NCI-H345 treated with DMSO at 0.1 percent for 48 hours (cell line): Measurements from ENCODE around the gene ZNF841.
"Not testable (repeated sequence)": the region's sequence is repeated elsewhere in the genome, so short reads cannot be mapped to it uniquely, and the experiment has no call there.

ENCODE experiments used
- DNase-seq: peaks from one replicate; lab custom pipeline; 2025; ENCODE audit not compliant: unreplicated experiment; lab: John Stamatoyannopoulos, UW

The ZNF841 gene

DNA sequence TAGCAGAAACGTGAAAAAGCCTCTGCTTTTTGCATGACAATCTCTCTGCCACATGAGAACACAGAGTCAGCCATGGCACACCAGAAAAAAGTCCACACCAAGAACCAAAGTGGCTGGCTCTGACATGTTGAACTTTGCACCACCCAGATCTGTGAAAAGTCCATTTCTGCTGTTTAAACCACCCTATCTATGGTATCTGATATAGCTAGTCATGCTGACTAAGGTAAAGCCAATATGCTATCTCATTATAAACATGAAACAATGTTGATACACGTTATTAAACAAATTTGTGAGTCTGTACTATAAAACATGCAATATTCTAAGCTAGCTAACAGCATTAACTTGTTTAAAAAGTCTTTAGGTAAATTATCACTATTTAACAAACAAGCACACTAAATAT is 25.9 kb downstream of the ZNF841 start:
- no peak for DNase-seq

DNA sequence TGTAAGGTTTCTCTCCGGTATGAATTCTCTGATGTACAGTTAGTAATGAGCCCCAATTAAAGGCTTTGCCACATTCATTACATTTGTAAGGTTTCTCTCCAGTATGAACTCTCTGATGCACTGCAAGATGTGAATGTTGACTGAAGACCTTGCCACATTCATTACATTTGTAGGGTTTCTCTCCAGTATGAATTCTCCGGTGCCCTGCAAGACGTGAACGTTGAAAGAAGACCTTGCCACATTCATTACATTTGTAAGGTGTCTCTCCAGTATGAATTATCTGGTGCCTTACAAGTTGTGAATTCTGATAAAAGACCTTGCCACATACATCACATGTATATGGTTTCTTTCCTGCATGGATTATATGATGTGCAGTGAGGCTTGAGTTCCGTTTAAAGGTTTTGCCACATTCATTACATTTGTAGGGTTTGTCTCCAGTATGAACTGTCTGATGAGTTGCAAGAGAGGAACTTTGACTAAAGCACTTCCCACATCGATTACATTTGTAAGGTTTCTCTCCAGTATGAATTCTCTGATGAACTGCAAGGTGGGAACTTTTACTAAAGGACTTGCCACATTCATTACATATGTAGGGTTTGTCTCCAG is 29.2 kb downstream of the ZNF841 start:
- no peak for DNase-seq

DNA sequence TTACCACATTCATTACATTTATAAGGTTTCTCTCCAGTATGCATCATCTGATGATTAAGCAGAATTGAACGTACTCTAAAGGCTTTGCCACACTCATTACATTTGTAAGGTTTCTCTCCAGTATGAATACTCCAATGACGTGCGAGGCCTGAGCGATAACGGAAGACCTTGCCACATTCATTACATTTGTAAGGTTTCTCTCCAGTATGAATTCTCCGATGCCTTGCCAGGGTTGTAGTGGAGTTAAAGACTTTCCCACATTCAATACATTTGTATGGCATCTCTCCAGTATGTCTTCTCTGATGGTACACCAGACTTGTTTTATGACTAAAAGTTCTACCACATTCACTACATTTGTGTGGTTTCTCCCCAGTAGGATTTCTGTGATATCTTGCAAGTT is 30.2 kb downstream of the ZNF841 start:
- DNase-seq: no peak

DNA sequence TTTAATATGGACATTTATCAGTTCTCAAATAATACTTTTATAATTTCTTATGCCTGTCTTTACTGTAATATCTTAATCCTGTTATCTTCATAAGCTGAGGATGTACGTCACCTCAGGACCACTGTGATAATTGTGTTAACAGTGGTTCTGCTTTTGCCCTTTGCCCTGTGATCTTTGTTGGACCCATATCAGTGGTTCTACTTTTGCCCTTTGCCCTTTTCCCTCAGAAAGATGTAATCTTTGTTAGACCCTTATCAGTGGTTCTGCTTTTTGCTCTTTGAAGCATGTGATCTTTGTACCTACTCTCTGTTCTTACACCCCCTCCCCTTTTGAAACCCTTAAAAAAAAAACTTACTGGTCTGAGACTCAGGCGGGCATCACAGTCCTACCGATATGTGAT is 39.1 kb downstream of the ZNF841 start:
- not testable (repeated sequence) for DNase-seq

DNA sequence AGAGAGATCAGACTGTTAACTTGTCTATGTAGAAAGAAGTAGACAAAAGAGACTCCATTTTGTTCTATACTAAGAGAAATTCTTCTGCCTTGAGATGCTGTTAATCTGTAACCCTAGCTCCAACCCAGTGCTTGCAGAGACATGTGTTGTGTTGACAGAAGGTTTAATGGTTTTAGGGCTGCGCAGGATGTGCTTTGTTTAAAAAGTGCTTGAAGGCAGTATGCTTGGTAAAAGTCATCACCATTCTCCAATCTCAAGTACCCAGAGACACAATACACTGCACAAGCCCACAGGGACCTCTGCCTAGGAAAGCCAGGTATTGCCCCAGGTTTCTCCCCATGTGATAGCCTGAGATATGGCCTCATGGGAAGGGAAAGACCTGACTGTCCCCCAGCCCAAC is 43.8 kb downstream of the ZNF841 start:
- DNase-seq: peak; percentile 32

DNA sequence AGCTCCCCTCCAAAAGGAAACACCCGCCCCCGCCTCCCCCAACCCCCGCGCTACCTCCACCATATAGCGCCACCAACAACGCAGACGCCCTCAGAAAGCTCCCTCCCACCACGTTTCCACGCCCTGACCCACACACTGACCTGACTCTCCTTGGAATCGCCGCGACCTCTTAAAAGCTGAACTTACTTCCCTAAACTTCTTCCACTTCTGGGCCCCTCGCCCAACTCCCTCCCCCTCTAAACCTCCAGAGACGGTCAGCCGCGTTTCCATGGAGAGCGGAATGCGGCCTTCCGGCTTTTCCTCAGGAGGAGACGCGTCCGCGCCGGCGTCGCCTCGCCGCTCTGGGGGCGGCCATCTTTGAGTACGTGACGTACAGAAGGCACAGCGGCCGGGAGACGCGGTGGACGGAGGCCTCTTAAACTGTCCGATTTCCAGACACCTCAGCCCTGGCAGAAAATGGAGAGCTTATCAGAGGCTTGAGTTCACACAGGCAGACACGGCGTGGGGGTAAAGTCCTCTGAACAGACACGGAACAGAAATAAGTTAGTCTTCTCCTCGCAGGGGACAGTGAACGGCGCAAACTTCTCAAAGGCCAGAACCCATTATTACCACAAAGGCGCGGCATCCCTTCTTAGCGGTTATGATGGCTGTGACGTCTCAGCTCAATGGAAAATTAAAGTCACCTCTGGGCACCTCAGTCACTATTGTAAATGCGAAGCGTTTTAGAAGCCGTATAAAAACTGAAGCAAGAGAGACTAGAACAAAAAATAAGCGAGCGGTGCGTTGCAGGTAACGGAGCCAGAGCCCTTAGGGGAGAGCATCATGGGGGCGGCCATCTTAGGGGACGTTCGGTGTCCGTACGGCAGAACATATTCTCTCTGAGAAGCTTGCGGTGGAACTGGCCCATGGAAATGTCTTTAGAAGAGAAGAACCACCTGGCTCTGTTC is 46.7 kb downstream of the ZNF841 start, which contains the start of gene ZNF432:
Gene ZNF432, minus strand, starts transcription at position 284 of the 947 bp plus-strand sequence. CDS start 1,970 bp downstream, outside the sequence.
- peak; percentile 76 for DNase-seq

DNA sequence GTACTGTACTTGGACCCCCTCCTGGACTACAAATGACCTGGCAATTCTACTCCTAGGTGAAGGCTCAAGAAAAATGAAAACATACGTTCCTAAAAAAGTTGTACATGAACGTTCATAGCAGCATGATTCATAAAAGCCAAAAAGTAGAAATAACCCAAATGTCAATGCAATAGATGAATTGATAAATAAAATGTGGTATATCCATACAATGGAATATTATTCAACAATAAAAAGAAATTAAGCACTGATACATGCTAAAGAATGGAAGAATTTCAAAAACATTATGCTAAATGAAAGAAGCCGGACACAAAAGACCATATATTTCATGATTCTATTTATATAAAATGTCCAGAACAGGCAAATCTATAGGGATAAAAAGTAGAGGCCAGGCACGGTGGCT is 56.4 kb downstream of the ZNF841 start:
- DNase-seq: no peak

DNA sequence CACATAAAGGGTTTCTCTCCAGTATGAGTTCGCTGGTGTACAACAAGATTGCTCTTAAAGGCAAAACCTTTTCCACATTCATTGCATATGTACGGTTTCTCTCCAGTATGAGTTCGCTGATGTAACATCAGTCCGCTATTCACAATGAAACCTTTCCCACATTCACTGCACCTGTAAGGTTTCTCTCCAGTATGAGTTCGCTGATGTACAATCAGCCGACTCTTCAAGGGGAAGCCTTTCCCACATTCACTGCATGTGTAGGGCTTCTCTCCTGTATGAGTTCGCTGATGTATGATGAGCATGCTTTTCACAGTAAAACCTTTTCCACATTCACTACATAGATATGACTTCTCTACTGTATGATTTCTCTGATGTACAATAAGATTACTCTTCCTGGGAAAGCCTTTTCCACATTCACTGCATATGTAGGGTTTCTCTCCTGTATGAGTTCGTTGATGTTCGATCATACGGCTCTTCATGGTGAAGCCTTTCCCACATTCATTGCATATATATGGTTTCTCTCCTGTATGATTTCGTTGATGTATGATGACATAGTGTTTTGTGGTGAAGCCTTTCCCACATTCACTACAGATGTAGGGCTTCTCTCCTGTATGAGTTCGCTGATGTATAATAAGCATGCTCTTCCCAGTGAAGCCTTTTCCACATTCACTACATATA is 61.4 kb downstream of the ZNF841 start:
- DNase-seq: no peak

DNA sequence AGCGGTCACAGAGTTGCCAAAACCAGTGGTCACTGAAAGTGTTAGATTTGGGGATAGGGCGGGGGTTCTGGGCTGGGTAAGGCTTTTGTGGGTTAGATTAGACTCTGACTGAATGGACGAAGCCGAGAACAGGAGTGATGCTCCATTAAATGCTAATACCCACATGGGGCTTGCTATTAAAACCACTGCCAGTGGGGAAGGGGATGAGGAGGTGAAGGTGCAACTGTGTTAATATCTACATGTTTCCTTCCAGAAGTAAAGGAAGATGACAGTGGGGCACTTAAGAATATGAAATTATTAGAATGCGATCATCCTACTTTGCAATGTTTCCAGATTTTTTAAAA is 66.8 kb downstream of the ZNF841 start:
- no peak for DNase-seq

DNA sequence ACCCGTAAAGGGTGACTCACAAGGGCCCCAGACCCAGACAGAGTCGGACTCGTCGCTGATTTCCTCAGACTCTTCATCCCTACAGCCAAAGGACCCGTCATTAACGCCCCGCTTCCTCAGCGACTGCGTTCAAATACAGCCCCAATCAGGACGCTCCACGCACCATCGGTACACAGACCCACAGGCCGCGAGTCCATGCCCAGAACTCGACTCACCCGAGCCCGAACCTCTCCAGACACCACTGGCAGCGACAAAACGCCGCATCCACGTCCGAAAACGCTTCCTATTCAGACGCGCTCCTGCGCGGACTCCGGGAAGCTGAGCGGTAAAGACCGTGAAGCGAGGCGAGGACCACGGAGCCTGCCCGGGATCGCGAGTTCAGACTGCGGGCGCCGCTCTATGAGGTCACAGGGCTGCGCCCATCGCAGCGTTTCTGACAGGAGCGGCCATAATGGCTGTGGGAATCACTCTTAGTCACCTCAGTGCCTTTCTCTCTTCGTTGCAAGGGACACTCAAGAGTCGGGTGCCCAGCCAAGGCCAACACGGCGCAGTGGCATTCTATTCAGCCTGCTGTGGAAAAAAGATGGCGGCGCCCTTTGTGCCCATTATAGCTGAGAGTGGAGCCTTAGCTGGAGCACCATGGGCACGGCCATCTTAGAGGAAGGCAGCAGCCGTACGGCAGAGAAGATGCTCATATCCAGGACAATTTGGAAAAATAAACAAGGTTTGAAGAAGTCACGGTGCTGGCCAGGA is 67.4 kb downstream of the ZNF841 start, which contains the start of gene ZNF614:
Gene ZNF614, minus strand, starts transcription at position 353 of the 753 bp plus-strand sequence. CDS start 2,634 bp downstream, outside the sequence.
- peak; percentile 58 for DNase-seq

DNA sequence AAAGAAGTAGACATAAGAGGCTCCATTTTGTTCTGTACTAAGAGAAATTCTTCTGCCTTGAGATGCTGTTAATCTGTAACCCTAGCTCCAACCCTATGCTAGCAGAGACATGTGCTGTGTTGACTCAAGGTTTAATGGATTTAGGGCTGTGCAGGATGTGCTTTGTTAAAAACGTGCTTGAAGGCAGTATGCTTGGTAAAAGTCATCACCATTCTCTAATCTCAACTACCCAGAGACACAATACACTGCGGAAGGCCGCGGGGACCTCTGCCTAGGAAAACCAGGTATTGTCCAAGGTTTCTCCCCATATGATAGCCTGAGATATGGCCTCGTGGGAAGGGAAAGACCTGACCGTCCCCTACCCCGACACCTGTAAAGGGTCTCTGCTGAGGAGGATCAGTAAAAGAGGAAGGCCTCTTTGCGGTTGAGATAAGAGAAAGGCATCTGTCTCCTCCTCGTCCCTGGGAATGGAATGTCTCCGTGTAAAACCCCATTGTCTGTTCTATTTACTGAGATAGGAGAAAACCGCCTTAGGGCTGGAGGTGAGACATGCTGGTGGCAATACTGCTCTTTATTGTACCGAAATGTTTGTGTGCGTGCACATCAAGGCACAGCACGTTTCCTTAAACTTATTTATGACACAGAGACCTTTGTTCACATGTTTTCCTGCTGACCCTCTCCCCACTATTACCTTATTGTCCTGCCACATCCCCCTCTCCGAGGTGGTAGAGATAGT is 69.1 kb downstream of the ZNF841 start:
- DNase-seq: not testable (repeated sequence)

DNA sequence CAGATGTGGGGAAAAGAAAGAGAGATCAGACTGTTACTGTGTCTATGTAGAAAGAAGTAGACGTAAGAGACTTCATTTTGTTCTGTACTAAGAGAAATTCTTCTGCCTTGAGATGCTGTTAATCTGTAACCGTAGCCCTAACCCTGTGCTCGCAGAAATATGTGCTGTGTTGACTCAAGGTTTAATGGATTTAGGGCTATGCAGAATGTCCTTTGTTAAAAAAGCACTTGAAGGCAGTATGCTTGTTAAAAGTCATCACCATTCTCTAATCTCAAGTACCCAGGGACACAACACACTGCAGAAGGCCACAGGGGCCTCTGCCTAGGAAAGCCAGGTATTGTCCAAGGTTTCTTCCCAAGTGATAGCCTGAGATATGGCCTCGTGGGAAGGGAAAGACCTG is 71.1 kb downstream of the ZNF841 start:
- DNase-seq: not testable (repeated sequence)

DNA sequence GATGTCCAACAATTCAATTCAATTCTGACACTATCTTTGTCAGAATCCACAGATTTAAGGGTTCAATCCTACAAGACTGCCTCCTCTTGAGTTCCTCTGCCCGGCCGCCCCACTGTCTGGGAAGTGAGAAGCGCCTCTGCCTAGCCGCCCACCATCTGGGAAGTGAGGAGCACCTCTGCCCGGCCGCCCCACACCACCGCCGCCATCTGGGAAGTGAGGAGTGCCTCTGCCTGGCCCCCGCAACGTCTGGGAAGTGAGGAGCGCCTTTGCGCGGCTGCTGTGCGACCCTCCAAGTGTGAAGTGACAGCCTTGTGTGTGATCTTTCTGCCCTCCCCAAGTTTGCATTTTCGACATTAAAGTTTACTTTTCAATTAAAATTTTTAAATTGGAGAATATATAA is 73.4 kb downstream of the ZNF841 start:
- DNase-seq: no peak

DNA sequence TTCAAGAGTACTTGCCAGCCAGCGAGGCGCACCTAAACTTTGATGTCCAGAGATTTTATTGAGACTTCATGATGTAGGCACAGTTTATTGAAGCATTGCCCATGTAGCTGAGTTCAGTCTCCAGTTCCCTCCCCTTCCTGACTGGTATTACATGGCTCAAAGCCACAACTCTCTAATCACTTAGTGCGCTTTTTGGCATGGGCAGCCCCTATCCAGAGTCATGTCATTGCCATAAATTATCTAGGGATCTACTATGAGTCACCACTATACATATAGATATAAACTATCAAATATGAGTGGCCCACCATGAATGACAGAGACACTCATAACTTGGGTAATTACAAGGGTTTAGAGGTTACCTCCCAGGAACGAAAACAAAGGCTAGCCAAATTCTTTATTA is 75.1 kb downstream of the ZNF841 start:
- no peak for DNase-seq
